Stomach smooth muscle (tissue), 2 donors: ENCODE data around the gene PLPPR1.
"Not testable (repeated sequence)": the region's sequence is repeated elsewhere in the genome, so short reads cannot be mapped to it uniquely, and the experiment has no call there.

ENCODE experiments used
- H3K27ac ChIP-seq: one replicate; pipeline ENCODE4 v1.7.0; 2013; ENCODE audit warnings: mild to moderate bottlenecking, low read length, inconsistent platforms
- H3K27me3 ChIP-seq, 2 donors: one replicate each; pipeline ENCODE4 v1.7.0; 2013; ENCODE audit warnings: low read length in 2 of 2; ENCODE audit not compliant: insufficient read depth in 2 of 2, control insufficient read depth in 1 of 2
- H3K36me3 ChIP-seq, 2 donors: one replicate each; pipeline ENCODE4 v1.7.0; 2013; ENCODE audit warnings: low read length in 2 of 2; ENCODE audit not compliant: control insufficient read depth in 2 of 2, insufficient read depth in 2 of 2
- H3K4me1 ChIP-seq: one replicate; pipeline ENCODE4 v1.7.0; 2013; ENCODE audit warnings: low read length; ENCODE audit not compliant: control insufficient read depth, insufficient read depth
- H3K4me3 ChIP-seq, 2 donors: one replicate each; pipeline ENCODE4 v1.7.0; 2013; ENCODE audit warnings: low read length in 2 of 2
- H3K9ac ChIP-seq, 2 donors: one replicate each; pipeline ENCODE4 v1.7.0; 2013; ENCODE audit warnings: low read length in 2 of 2, mild to moderate bottlenecking in 1 of 2
- H3K9me3 ChIP-seq, 2 donors: one replicate each; pipeline ENCODE4 v1.7.0; 2013; ENCODE audit warnings: low read length in 2 of 2; ENCODE audit not compliant: control insufficient read depth in 2 of 2
- donor health status: healthy.
- donor health status: Pancreatic carcinoma.

PLPPR1 gene

GRCh38 chr9:101026824-101027223, 1.7 kb upstream of the PLPPR1 start:
- H3K4me1 ChIP-seq: peaks cover 4% of the 10 kb centered on the region
- no peak overlapping the region for H3K9ac ChIP-seq
- H3K9me3 ChIP-seq: no peaks in the 10 kb centered on the region
- H3K4me3 ChIP-seq: no peak overlapping the region
- H3K27me3 ChIP-seq: peaks cover 21 to 34% of the 10 kb centered on the region in 2 donors
- no peaks in the 10 kb centered on the region for H3K36me3 ChIP-seq
- H3K27ac ChIP-seq: no peak overlapping the region

- peaks cover 4% of the 10 kb centered on the region for H3K4me1 ChIP-seq
- peaks cover 21 to 34% of the 10 kb centered on the region in 2 donors for H3K27me3 ChIP-seq
- no peak overlapping the region for H3K4me3 ChIP-seq
- H3K9me3 ChIP-seq: no peaks in the 10 kb centered on the region
- no peak overlapping the region for H3K9ac ChIP-seq
- no peak overlapping the region for H3K27ac ChIP-seq
- H3K36me3 ChIP-seq: no peaks in the 10 kb centered on the region
These were observed 1.3 kb upstream of the PLPPR1 start for GRCh38 chr9:101027236-101027635.

GRCh38 chr9:101027733-101028345, 688 bp upstream of the PLPPR1 start:
- no peak overlapping the region for H3K27ac ChIP-seq
- no peaks in the 10 kb centered on the region for H3K36me3 ChIP-seq
- no peaks in the 10 kb centered on the region for H3K9me3 ChIP-seq
- H3K4me3 ChIP-seq: peak overlapping the region; percentile 66
- H3K27me3 ChIP-seq: peaks cover 21 to 34% of the 10 kb centered on the region in 2 donors
- no peak overlapping the region for H3K9ac ChIP-seq
- H3K4me1 ChIP-seq: peaks cover 4% of the 10 kb centered on the region

- Histone ChIP-seq H3K4me1 (peaks cover 4% of the 10 kb centered on the region), H3K36me3 (no peaks in the 10 kb centered on the region), H3K27me3 (peaks cover 21 to 37% of the 10 kb centered on the region in 2 donors), H3K9me3 (no peaks in the 10 kb centered on the region), H3K27ac (no peak overlapping the region), H3K9ac (no peak overlapping the region), H3K4me3 (peak overlapping the region; percentile 66)
These were observed 973 bp downstream of the PLPPR1 start for GRCh38 chr9:101029315-101030085.

GRCh38 chr9:101030086-101030391, 1.5 kb downstream of the PLPPR1 start:
- H3K4me1 ChIP-seq: peaks cover 4% of the 10 kb centered on the region
- no peak overlapping the region for H3K4me3 ChIP-seq
- H3K27me3 ChIP-seq: peaks cover 21 to 32% of the 10 kb centered on the region in 2 donors
- no peaks in the 10 kb centered on the region for H3K9me3 ChIP-seq
- H3K27ac ChIP-seq: no peak overlapping the region
- H3K36me3 ChIP-seq: no peaks in the 10 kb centered on the region
- H3K9ac ChIP-seq: no peak overlapping the region

- Histone ChIP-seq H3K27ac (no peak overlapping the region), H3K36me3 (no peaks in the 10 kb centered on the region), H3K27me3 (peaks cover 13 to 33% of the 10 kb centered on the region in 2 donors), H3K4me3 (no peak overlapping the region), H3K9ac (no peak overlapping the region), H3K4me1 (peaks cover 4% of the 10 kb centered on the region), H3K9me3 (no peaks in the 10 kb centered on the region)
These were observed 3.9 kb downstream of the PLPPR1 start for GRCh38 chr9:101032426-101032825.

GRCh38 chr9:101034222-101034621, 5.7 kb downstream of the PLPPR1 start:
- Histone ChIP-seq H3K27me3 (peaks cover 3 to 28% of the 10 kb centered on the region in 2 donors), H3K4me1 (no peaks in the 10 kb centered on the region), H3K36me3 (no peaks in the 10 kb centered on the region)

GRCh38 chr9:101035098-101035497, 6.6 kb downstream of the PLPPR1 start:
- H3K9me3 ChIP-seq: no peaks in the 10 kb centered on the region
- no peaks in the 10 kb centered on the region for H3K36me3 ChIP-seq
- no peak overlapping the region for H3K27ac ChIP-seq
- H3K4me1 ChIP-seq: no peaks in the 10 kb centered on the region
- peaks cover 0 to 19% of the 10 kb centered on the region in 2 donors for H3K27me3 ChIP-seq
- H3K9ac ChIP-seq: no peak overlapping the region
- H3K4me3 ChIP-seq: no peak overlapping the region

More at GRCh38 chr9:101034222-101034621, 5.7 kb downstream of the PLPPR1 start:
- Histone ChIP-seq H3K4me3 (no peak overlapping the region), H3K27ac (no peak overlapping the region), H3K9ac (no peak overlapping the region), H3K9me3 (no peaks in the 10 kb centered on the region)

GRCh38 chr9:101037430-101037829, 8.9 kb downstream of the PLPPR1 start:
- H3K36me3 ChIP-seq: no peaks in the 10 kb centered on the region
- H3K9me3 ChIP-seq: no peaks in the 10 kb centered on the region
- H3K27ac ChIP-seq: no peak overlapping the region
- peaks cover 0 to 10% of the 10 kb centered on the region in 2 donors for H3K27me3 ChIP-seq
- no peak overlapping the region for H3K9ac ChIP-seq
- no peaks in the 10 kb centered on the region for H3K4me1 ChIP-seq
- H3K4me3 ChIP-seq: no peak overlapping the region

- no peaks in the 10 kb centered on the region for H3K4me1 ChIP-seq
- no peak overlapping the region for H3K27ac ChIP-seq
- H3K36me3 ChIP-seq: no peaks in the 10 kb centered on the region
- peaks cover 0 to 10% of the 10 kb centered on the region in 2 donors for H3K27me3 ChIP-seq
- no peak overlapping the region for H3K9ac ChIP-seq
- H3K9me3 ChIP-seq: no peaks in the 10 kb centered on the region
- H3K4me3 ChIP-seq: no peak overlapping the region
These were observed 10.0 kb downstream of the PLPPR1 start for GRCh38 chr9:101038488-101038887.

- not testable (repeated sequence) for H3K9ac ChIP-seq, H3K9me3 ChIP-seq, H3K27me3 ChIP-seq, H3K27ac ChIP-seq, H3K36me3 ChIP-seq, H3K4me1 ChIP-seq, H3K4me3 ChIP-seq
These were observed 11.1 kb downstream of the PLPPR1 start for GRCh38 chr9:101039581-101039980.
